AG09309 (cell line): ENCODE results near the gene FABP7.

Source experiments
- DNase-seq: peaks from one replicate; pipeline ENCODE4 v3.0.0-alpha.2; 2010; ENCODE audit warnings: low read depth
- H3K4me3 ChIP-seq: 2 replicates; pipeline ENCODE4 v1.5.1; 2011; ENCODE audit warnings: mild to moderate bottlenecking, low read depth, low read length, moderate library complexity; ENCODE audit not compliant: control insufficient read depth
- CTCF ChIP-seq: IDR thresholded peaks from 2 replicates; pipeline ENCODE4 v1.5.1; 2011; ENCODE audit warnings: mild to moderate bottlenecking, low read depth, low read length, inconsistent platforms; ENCODE audit not compliant: insufficient read depth, control insufficient read depth; ENCODE audit errors: missing control alignments

Gene FABP7

GRCh38 chr6:122809001-122809400 is 29.5 kb downstream of the FABP7 start:
- no peak for DNase-seq
- no peak for TF ChIP-seq CTCF
- H3K4me3 ChIP-seq, result no peak overlapping the region

GRCh38 chr6:122809691-122810090 is 30.2 kb downstream of the FABP7 start:
- no peak for DNase-seq
- H3K4me3 ChIP-seq, result no peak overlapping the region
- no peak for TF ChIP-seq CTCF

GRCh38 chr6:122810189-122810588 is 30.7 kb downstream of the FABP7 start:
- no peak for TF ChIP-seq CTCF
- H3K4me3 ChIP-seq, result no peak overlapping the region
- DNase-seq, result no peak

GRCh38 chr6:122817358-122817757 is 37.8 kb downstream of the FABP7 start:
- no peak for TF ChIP-seq CTCF
- DNase-seq, result no peak

GRCh38 chr6:122817766-122818165 is 38.2 kb downstream of the FABP7 start:
- no peak overlapping the region for H3K4me3 ChIP-seq
- no peak for TF ChIP-seq CTCF
- no peak for DNase-seq

More at GRCh38 chr6:122817358-122817757, 37.8 kb downstream of the FABP7 start:
- no peak overlapping the region for H3K4me3 ChIP-seq

- no peak overlapping the region for H3K4me3 ChIP-seq
- TF ChIP-seq CTCF, result no peak
- DNase-seq, result no peak
These were observed 39.4 kb downstream of the FABP7 start for GRCh38 chr6:122818866-122819265.

- no peak for DNase-seq
- no peak for TF ChIP-seq CTCF
- no peak overlapping the region for H3K4me3 ChIP-seq
These were observed 41.6 kb downstream of the FABP7 start for GRCh38 chr6:122821095-122821494.
